H1 (cell line): Measurements from ENCODE around the gene CBLB. TPM values are rescaled to one million over a fixed set of nuclear protein-coding genes. Genes with fewer than 3 reads are reported as not detected.

Experiments
- CBX5 ChIP-seq: fragments of 300-800, 300-1000 bp; sonication (generic); IDR thresholded peaks from 2 replicates; pipeline ENCODE4 v1.7.1; 2016; ENCODE audit warnings: antibody characterized with exemption, low read length, low read depth
- CBX8 ChIP-seq: fragments of 300-800, 300-1000 bp; sonication (generic); IDR thresholded peaks from 2 replicates; pipeline ENCODE4 v1.7.1; 2016; ENCODE audit warnings: low read depth, low read length, borderline replicate concordance
- CTBP2 ChIP-seq: IDR thresholded peaks from 2 replicates; pipeline ENCODE4 v1.7.0; 2011; ENCODE audit warnings: borderline replicate concordance, mild to moderate bottlenecking, moderate library complexity, mixed read lengths, low read length; ENCODE audit not compliant: insufficient read depth, insufficient read length
- GTF2F1 ChIP-seq: IDR thresholded peaks from 2 replicates; pipeline ENCODE4 v1.6.1; 2012; ENCODE audit warnings: low read depth, low read length, improper control_type of control experiment, borderline replicate concordance
- NANOG ChIP-seq: IDR thresholded peaks from 2 replicates; pipeline ENCODE4 v1.6.1; 2011; ENCODE audit warnings: low read length, low read depth, mild to moderate bottlenecking, inconsistent platforms; ENCODE audit not compliant: insufficient read depth, poor library complexity, severe bottlenecking
- POLR2A ChIP-seq, 2 experiments: IDR thresholded peaks; 1 replicate in 1 of 2; 2 replicates in 1 of 2; pipeline ENCODE4 v1.6.1; 2011; ENCODE audit warnings: low read depth in 2 of 2, low read length in 2 of 2, mild to moderate bottlenecking in 2 of 2; ENCODE audit errors: control extremely low read depth in 1 of 2
- RBBP5 ChIP-seq: IDR thresholded peaks from 2 replicates; pipeline ENCODE4 v1.7.1; 2012; ENCODE audit warnings: low read depth, mild to moderate bottlenecking, inconsistent platforms, low read length, moderate library complexity, borderline replicate concordance
- SP1 ChIP-seq: IDR thresholded peaks from 2 replicates; pipeline ENCODE4 v1.6.1; 2011; ENCODE audit warnings: low read depth, low read length
- SP4 ChIP-seq: IDR thresholded peaks from 2 replicates; pipeline ENCODE4 v1.6.1; 2012; ENCODE audit warnings: low read length, inconsistent platforms
- SRF ChIP-seq: IDR thresholded peaks from 2 replicates; pipeline ENCODE4 v1.6.1; 2011; ENCODE audit warnings: mild to moderate bottlenecking, low read depth, low read length, moderate library complexity
- YY1 ChIP-seq: IDR thresholded peaks from 2 replicates; pipeline ENCODE4 v1.6.1; 2011; ENCODE audit warnings: low read depth, mild to moderate bottlenecking, low read length
- polyA plus RNA-seq, 7 experiments: library from polyadenylated mRNA; depleted of rRNA in 3 of 7; stranded (reverse) in 5 of 7; unstranded in 2 of 7; fragments of >200 nt in 5 of 7; fragments of 200-250 nt in 2 of 7; gene quantifications; 1 replicate in 5 of 7; 2 replicates in 1 of 7; 4 replicates in 1 of 7; pipeline versions ENCODE4 v1.2.1 to v1.2.3, GENCODE V29; 2011 to 2013; ENCODE audit warnings: missing spikeins in 2 of 7, mixed read lengths in 2 of 7
- total RNA-seq: library from RNA; stranded (reverse); fragmentation: NEBNext Ultra II Directional; extraction: Animal tissue kit (Norgen Biotek cat#: 25700); gene quantifications from 2 replicates; pipeline ENCODE4 v1.2.1, GENCODE V29; 2021
- TF ChIP-seq, protein P1 (sequence below): fragments of 300-600 bp; sonication (generic); IDR thresholded peaks from 2 replicates; pipeline ENCODE4 v1.7.1; 2012; ENCODE audit warnings: low read length, moderate library complexity, mild to moderate bottlenecking, inconsistent platforms; ENCODE audit not compliant: insufficient replicate concordance

Gene CBLB
- total and polyA plus RNA-seq, 2 of the 8 experiments (the other 6 are each of a cell fraction or from before 2014, with no cell fraction given): 14.5 to 26.0 TPM

DNA sequence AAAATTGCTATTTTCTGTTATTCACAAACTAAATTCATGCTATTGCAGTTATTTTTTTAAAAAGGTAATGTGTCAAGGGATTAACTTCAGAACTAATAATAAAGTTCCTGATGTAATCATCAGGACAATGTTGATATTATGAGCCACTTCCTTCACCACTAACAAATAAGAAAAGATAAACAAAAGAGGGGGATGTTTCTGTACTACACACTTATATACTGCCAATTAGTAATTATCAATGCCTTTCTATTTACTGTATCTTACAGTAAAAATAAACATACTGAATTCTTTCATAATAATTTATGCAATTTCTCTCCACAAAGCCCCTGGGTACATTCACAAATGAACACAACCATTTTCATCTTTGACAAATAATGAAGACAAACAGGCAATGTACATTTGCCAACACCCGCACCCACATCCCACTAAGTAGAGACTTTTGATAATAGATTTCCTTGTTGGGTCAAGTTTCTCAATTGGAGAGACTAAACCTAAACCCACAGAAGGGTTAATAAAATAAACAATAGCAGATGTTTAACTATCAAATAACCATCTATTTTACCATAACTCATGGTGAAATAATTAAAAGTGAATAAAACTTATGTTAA lies 3.7 kb downstream of the CBLB start (continued):
- TF ChIP-seq, protein P1, sequence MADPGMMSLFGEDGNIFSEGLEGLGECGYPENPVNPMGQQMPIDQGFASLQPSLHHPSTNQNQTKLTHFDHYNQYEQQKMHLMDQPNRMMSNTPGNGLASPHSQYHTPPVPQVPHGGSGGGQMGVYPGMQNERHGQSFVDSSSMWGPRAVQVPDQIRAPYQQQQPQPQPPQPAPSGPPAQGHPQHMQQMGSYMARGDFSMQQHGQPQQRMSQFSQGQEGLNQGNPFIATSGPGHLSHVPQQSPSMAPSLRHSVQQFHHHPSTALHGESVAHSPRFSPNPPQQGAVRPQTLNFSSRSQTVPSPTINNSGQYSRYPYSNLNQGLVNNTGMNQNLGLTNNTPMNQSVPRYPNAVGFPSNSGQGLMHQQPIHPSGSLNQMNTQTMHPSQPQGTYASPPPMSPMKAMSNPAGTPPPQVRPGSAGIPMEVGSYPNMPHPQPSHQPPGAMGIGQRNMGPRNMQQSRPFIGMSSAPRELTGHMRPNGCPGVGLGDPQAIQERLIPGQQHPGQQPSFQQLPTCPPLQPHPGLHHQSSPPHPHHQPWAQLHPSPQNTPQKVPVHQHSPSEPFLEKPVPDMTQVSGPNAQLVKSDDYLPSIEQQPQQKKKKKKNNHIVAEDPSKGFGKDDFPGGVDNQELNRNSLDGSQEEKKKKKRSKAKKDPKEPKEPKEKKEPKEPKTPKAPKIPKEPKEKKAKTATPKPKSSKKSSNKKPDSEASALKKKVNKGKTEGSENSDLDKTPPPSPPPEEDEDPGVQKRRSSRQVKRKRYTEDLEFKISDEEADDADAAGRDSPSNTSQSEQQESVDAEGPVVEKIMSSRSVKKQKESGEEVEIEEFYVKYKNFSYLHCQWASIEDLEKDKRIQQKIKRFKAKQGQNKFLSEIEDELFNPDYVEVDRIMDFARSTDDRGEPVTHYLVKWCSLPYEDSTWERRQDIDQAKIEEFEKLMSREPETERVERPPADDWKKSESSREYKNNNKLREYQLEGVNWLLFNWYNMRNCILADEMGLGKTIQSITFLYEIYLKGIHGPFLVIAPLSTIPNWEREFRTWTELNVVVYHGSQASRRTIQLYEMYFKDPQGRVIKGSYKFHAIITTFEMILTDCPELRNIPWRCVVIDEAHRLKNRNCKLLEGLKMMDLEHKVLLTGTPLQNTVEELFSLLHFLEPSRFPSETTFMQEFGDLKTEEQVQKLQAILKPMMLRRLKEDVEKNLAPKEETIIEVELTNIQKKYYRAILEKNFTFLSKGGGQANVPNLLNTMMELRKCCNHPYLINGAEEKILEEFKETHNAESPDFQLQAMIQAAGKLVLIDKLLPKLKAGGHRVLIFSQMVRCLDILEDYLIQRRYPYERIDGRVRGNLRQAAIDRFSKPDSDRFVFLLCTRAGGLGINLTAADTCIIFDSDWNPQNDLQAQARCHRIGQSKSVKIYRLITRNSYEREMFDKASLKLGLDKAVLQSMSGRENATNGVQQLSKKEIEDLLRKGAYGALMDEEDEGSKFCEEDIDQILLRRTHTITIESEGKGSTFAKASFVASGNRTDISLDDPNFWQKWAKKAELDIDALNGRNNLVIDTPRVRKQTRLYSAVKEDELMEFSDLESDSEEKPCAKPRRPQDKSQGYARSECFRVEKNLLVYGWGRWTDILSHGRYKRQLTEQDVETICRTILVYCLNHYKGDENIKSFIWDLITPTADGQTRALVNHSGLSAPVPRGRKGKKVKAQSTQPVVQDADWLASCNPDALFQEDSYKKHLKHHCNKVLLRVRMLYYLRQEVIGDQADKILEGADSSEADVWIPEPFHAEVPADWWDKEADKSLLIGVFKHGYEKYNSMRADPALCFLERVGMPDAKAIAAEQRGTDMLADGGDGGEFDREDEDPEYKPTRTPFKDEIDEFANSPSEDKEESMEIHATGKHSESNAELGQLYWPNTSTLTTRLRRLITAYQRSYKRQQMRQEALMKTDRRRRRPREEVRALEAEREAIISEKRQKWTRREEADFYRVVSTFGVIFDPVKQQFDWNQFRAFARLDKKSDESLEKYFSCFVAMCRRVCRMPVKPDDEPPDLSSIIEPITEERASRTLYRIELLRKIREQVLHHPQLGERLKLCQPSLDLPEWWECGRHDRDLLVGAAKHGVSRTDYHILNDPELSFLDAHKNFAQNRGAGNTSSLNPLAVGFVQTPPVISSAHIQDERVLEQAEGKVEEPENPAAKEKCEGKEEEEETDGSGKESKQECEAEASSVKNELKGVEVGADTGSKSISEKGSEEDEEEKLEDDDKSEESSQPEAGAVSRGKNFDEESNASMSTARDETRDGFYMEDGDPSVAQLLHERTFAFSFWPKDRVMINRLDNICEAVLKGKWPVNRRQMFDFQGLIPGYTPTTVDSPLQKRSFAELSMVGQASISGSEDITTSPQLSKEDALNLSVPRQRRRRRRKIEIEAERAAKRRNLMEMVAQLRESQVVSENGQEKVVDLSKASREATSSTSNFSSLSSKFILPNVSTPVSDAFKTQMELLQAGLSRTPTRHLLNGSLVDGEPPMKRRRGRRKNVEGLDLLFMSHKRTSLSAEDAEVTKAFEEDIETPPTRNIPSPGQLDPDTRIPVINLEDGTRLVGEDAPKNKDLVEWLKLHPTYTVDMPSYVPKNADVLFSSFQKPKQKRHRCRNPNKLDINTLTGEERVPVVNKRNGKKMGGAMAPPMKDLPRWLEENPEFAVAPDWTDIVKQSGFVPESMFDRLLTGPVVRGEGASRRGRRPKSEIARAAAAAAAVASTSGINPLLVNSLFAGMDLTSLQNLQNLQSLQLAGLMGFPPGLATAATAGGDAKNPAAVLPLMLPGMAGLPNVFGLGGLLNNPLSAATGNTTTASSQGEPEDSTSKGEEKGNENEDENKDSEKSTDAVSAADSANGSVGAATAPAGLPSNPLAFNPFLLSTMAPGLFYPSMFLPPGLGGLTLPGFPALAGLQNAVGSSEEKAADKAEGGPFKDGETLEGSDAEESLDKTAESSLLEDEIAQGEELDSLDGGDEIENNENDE: no peak
- no peak for TF ChIP-seq CBX8
- no peak for TF ChIP-seq NANOG
- TF ChIP-seq SP4: no peak
- TF ChIP-seq CTBP2: no peak
- no peak for TF ChIP-seq CBX5
- TF ChIP-seq YY1: no peak
- TF ChIP-seq SP1: no peak
- TF ChIP-seq POLR2A (IDR thresholded peaks at IDR 0.05; ENCODE audit: control extremely low read depth in 1 of 2, low read depth in 2 of 2, low read length in 2 of 2): no peak
- TF ChIP-seq RBBP5: no peak
- TF ChIP-seq SRF: no peak
- TF ChIP-seq GTF2F1: no peak
